HG02973 (cell line): Measurements from ENCODE around the gene TOP2A.
"Not testable (repeated sequence)": the region's sequence is repeated elsewhere in the genome, so short reads cannot be mapped to it uniquely, and the experiment has no call there.

Experiments used
- ATAC-seq: cut with Tn5 transposase; IDR thresholded peaks from one replicate; pipeline ENCODE4 v1.9.1; 2021; ENCODE audit warnings: moderate library complexity; ENCODE audit not compliant: unreplicated experiment

TOP2A gene

DNA sequence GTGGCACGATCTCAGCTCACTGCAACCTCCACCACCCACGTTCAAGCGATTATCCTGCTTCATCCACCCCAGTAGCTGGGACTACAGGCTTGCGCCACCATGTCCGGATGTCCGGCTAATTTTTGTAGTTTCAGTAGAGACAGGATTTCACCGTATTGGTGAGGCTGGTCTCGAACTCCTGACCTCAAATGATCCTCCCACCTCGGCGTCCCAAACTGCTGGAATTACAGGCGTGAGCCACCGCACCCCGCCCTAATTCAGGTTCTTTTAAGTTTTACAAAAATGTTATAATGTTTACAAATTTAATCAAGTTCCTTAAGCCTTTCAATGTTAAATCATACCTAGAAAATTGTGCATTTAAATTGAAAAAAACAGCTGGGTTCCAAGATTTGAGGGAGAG lies 39.9 kb downstream of the TOP2A start:
- no peak for ATAC-seq

DNA sequence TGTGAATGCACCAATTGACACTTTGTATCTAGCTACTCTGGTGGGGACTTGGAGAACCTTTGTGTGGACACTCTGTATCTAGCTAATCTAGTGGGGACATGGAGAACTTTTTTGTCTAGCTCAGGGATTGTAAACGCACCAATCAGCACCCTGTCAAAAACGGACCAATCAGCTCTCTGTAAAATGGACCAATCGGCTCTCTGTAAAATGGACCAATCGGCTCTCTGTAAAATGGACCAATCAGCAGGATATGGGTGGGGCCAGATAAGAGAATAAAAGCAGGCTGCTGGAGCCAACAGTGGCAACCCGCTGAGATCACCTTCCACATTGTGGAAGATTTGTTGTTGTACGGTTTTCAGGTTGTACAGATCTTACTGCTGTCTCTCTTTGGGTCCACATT lies 41.2 kb downstream of the TOP2A start:
- not testable (repeated sequence) for ATAC-seq

DNA sequence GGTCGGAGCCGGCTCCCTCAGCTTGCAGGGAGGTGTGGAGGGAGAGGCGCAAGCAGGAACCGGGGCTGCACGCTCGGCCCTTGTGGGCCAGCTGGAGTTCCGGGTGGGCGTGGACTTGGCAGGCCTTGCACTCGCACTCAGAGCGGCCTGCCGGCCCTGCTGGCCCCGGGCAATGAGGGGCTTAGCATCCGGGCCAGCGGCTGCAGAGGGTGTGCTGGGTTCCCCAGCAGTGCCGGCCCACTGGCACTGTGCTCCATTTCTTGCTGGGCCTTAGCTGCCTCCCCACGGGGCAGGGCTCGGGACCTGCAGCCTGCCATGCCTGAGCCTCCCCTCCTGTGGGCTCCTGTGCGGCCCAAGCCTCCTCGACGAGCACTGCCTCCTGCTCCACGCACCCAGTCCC lies 41.9 kb downstream of the TOP2A start:
- not testable (repeated sequence) for ATAC-seq

DNA sequence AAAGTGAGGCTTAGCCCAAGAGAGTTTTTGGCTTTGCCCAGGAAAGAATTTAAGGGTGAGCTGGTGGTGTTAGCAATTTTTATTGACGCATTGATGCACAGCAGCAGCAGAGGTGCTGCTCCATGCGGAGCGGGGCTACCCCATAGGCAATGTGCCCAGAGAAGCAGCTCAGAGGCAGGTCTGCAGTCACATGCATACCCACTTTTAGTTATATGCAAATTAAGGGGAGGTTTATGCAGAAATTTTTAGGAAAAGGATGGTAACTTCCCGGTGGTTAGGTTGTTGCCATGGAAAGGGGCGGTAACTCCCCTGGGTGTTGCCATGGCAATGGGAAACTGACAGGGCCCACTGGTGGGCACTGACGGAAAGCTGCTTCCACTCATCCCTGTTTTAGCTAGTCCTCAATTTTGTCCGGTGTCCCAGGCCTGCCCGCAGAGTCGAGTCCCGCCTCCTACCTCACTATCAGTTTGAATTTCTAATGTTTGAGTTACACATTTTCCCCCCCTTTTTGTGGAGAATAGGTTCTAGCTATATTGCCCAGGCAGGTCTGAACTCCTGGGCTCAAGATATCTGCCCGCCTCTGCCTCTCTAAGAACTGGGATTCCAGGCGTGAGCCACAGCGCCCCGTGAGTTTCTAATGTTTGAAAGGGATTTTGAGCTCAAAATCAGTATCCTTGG lies 42.7 kb downstream of the TOP2A start:
- ATAC-seq = no peak

DNA sequence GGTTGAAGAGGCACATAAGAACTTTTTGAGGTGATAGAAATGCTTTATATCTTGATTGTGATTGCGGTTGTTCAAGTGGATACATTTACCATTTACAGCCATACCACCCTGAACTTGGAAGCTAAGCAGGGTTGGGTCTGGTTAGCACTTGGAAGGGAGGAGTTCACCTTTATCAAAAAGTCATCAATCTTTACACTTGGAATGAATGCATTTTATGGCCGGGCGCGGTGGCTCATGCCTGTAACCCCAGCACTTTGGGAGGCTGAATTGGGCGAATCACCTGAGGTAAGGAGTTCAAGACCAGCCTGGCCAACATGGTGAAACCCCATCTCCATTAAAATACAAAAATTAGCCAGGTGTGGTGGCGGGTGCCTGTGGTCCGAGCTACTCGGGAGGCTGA lies 43.7 kb downstream of the TOP2A start:
- no peak for ATAC-seq

DNA sequence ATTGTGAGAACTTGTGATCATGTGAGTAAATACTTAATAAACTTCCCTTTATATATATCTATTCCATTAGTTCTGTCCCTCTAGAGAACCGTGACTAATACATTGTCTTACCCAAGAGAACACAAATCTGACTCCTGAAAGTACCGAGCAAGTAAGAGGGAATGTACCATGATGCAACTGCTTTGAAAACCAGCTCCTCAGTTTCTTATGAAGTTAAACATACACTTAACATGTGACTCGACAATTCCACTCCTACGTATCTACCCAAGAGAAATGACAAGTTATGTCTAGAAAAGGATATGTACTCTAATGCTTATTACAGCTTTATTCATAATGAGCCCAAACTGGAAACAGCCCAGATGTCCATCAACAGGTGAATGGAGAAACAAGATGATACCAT lies 44.4 kb downstream of the TOP2A start:
- no peak for ATAC-seq

DNA sequence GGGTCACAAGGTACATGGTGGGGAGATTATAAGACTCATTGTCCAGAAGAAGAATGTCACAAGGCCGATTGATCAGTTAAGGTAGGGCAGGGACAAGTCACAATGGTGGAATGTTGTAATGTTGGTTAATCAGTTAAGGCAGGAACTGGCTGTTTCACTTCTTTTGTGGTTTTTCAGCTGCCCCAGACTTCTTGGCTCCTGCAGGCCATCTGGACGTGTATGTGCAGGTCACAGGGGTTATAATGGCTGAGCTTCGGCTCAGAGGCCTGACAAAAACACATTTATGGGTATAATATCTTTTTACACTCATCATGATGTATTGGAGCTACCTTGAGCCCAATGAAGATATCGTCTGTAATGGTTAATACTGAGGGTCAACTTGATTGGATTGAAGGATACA lies 45.1 kb downstream of the TOP2A start:
- ATAC-seq = not testable (repeated sequence)

DNA sequence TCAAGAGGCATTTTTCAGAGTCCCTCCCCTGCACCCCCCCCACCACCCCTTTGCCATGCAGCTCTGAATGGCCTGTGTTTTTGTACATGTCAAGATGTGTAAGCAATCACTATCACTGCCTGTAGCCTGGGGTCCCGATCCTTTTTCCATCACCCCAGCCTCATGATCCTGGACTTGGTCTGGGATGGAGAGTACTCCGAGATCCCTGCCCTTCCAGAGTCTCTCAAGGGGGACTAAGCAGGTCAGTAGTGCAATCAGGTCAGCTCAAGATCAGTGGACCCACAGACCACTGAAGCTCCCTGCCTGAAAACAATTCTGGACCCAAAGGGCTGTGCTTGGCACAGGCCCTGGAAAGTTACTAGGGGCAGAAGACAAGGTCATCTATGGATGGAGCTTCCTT lies 45.7 kb downstream of the TOP2A start:
- ATAC-seq = no peak

DNA sequence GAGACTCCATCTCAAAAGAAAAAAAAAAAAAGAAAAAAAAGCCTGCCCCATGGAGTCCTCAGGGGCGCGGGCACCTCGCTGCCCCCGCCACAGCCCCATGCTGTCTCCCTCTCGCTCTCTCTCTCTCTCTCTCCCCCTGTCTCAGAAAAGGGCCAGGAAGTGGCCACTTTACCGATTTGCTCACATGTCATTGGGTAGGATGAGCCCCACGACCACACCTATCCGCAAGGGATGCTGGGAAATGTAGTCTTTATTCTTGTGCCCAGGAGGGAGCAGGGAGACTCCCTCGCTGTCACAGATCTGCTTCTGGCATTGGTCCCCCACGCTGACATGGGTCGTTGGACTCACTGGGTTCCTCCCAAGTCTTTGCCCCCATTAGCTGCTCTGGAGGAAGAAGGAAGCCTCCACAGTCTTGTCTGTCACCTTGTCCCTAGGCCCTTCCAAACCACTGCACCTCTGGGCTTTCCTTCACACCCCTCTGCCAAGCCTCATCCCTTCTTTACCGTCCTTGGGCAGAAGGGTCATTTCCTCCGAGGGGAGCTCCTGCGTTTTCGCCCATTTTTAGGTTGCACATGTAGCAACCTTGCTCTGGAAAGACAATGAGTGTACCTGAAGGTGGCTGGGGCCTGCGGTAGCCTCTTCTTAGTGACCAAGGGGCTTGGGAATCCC lies 46.3 kb downstream of the TOP2A start:
- no peak for ATAC-seq

DNA sequence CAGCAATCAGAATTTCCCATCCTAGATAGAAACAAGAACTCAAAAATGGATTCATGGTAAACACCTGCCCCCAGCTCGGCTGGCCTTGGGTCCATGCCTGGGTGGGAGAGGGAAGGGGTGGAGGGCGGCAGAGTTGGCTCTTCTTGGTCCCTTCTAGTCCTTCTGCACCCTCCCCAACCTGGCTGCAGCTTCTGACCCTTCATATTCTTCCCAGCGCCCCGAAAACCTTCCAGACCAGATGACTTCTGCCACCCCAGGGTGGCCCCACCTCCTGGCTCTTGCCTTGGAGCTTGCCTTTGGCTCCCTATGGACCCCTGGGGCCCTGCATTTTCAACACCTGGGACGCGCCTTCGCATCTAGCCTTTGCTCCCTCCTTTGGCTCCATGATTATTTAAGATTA lies 47.8 kb downstream of the TOP2A start:
- ATAC-seq = no peak

DNA sequence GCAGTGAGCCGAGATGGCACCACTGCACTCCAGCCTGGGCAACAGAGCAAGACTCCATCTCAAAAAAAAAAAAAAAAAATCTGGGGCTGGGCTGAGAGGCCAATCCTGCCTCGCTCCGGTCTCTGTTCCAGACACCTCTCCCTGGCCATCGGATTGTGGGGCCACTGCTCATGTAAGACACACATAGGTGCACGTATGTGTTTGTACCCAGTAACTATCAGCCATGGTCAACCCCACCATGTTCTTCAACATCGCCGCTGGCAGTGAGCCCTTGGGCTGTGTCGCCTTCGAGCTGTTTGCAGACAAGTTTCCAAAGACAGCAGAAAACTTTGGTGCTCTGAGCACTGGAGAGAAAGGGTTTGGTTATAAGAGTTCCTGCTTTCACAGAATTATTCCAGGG lies 50.0 kb downstream of the TOP2A start:
- ATAC-seq = not testable (repeated sequence)

DNA sequence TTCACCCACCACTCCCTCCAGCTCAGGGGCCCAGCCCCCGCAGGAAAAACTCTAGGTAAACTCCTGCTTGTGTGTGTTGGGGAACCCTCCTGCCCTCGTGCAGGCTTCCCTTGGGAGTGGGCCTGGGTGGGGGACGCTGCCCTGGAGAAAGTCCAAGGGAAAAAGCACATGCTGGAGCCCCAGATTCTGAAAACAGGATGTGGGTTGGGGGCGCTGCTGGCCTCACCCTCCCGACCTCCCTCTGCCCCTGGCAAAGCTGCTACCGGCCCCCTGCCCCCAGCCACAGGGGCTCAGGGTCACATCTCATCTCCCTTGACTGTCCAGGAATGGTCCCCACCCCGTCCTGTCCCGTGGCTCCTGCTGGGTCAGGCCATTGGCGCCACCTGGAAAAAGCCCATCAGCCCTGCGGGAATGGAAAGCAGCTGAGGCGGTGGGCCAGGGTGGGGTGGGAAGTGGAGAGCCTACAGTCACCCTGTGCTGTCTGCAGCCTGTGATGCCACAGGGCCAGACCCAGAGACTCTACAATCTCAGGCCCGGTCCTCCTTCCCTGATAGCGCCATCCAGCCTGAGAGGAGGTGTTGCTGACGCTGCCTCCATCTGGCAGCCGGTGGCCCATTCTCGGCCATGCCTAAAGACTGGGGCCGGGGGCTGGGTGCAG lies 50.7 kb downstream of the TOP2A start:
- no peak for ATAC-seq

DNA sequence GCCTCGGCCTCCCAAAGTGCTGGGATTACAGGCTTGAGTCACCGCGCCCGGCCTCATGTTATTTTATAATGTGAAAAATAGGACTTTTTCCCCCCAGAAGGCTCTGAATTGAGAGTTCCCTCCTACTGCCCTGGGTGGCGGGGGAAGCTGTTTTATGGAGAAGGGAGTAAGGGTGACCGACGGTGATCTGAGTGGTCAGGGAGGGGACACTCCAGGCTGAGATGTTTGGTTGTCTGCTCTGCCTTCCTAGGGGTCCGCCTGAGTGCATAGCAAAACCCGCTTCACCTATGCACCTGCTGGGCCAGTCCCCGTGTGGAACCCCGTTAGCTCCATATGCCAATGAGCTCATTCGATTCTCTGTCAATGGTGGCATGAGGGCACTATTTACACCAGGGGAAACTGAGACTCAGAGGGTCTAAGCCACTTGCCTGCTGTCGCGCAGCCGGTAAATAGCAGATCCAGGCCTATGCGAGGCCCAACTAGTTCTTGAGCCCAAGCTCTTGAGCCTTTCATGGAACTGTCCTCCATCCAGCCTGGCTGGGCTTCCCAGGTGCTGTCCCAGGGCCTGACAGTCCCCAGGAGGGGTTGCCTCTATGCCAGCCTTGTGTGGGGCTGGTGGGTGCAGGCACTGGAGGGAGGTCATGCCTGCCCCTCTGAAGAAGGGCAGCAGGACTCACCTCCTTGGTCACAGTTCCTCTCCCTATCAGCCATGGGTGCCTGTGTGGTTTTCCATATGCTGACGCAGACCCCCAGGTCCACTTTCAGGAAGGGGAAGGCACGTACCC lies 51.4 kb downstream of the TOP2A start:
- ATAC-seq = no peak

DNA sequence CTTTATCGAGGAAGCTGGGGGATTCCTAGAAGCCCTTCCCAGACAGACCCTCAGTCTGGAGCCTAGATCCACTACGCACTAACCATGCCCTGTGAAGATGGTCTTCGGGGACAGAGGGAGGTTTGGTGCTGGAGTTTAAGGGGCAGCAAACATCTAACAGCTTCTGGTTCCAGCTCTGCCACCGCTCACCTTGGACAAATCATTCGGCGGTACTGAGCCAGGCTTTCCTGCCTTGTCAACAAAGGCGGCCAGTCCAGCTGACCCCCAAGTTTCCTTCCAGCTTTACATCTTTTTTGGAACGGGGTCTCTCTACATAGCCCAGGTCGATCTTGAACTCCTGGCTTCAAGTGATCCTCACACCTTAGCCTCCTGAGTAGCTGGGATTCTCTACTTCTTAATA lies 52.8 kb downstream of the TOP2A start:
- no peak for ATAC-seq

DNA sequence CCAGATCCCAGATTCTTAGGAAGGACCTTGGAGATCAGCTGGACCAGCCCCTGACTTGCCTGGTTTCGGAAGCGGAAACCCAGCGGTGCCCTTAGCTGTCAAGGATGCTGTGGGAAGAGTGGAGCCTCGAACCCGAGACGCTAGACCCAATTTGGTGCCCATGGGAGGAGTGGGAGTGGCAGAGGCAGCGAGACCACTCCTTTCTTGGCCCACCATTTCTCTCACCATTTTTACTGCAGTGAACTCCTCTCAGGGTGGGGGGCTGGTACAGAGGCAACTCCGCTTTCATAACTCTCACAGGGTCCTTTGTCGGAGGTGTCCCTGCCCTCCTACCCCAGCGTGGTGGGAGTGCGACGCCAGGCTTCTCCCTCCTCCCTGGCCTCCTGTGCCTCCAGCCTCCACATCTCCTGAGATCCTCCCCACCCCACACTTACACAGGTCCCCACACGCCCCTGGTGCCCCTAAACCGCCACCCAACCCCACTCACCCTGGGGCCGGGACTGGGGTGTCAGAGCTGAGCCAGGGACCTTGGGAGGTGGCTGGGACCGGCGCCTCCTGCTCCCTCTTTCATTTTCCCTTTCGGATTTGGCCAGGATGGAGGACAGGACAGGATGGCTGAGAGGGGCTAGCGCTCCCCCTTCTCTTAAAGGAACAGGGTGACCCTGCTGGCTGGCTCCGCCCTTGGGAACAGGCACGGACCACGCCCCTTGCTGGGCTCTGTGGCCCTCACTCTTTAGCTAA lies 53.4 kb downstream of the TOP2A start, which contains the start of gene GJD3:
Gene GJD3 (minus strand): TSS at position 617 of the 741 bp plus-strand sequence. CDS start 922 bp downstream, outside the sequence.
- ATAC-seq = no peak

DNA sequence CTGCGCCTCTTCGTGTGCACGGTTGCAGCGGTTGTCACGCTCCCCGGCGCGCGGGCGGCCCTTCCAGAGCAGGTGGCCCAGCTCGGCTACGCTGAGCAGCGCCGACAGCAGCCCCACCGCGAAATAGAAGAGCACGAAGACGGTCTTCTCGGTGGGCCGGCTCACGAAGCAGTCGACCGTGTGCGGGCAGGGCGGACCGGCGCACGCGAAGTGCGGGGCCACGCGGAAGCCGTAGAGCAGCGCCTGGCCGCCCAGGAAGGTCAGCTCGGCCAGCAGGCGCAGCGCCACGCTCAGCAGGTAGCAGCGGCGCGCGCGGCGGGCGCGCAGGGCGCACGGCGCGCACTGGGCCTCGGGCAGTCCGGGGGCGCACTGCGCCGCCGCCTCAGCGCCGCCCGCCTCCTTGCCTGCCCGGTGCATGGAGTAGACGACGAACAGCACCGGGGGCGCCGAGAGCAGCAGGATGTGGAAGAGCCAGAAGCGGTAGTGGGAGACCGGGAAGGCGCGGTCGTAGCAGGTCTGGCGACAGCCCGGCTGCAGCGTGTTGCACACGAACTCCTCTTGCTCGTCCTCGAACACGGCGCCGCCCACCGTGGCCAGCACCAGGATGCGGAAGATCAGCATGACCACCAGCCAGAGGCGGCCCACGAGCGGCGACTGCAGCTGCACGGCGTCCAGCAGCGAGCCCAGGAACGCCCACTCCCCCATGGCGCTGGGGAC lies 54.4 kb downstream of the TOP2A start:
- no peak for ATAC-seq

DNA sequence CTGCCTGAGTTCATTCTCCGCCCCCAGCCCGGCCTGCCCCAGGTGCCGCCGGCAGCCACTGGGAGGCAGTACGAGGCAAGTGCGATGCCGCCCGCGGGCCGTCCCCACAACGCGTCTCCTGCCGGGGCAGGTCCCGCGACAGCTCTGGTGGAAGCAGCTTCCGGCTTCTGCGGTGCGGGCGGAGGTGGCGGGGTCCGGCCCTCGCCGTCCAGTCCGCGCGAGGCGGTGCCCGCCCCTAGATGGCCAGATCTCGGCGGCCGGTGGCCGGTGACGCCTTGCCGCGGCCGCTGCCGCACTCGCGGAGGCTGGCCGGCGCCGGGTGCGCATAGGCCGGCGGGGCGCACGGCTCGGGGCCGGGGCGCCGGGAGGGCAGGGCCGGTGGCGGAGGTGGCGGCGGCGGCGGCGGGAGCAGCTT lies 55.0 kb downstream of the TOP2A start:
- ATAC-seq = no peak

DNA sequence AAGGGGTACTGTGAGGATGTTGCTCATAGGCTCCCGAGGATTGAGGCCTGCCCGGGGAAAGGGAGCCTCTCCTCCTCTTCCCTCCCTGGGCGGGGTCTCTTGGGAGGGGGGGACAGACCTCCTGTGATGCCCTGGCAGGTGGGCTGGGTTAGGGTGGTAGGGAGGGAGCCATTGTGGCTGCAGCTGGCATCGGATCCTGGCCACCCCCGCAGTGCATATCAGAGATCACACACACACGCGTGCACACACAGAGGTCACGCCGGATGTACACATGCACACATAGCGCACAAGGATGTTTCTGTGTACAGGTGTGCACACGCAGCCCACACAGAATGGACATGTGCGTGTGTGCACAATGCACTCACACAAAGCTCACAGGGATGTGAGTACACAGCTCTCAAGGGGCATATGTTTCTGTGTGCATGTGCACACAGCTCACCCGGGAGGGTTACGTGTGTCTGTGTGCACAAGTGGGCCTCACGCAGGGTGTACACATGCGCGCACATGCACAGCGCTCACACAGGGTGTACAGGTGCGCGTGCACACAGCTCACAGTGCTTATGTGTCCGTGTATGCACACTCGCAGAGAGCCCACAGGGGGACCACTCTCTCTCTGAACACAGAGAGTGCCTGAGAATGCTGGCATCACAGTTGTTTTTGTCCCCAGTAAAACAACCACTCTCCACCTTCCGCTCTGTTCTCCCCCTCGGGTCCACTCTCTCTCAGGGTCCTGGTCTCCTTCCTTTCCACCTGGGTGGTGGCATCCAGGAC lies 55.6 kb downstream of the TOP2A start:
- ATAC-seq = no peak
